NB4 (cell line): Measurements from ENCODE around the gene TOP1.
A peak's percentile ranks its signal among the peaks of the same experiment; 100 is the strongest.

Source experiments
- DNase-seq: peaks from one replicate; pipeline ENCODE4 v3.0.0; 2010; ENCODE audit warnings: low read depth
- H3K4me3 ChIP-seq: one replicate; pipeline ENCODE4 v1.5.1; 2011; ENCODE audit warnings: mild to moderate bottlenecking, low read depth, low read length, moderate library complexity
- CTCF ChIP-seq: IDR thresholded peaks from one replicate; pipeline ENCODE4 v1.5.1; 2012; ENCODE audit warnings: low read depth, low read length
- MAX ChIP-seq: IDR thresholded peaks from 2 replicates; pipeline ENCODE4 v1.6.1; 2011; ENCODE audit warnings: low read depth, low read length
- MYC ChIP-seq: IDR thresholded peaks from 2 replicates; pipeline ENCODE4 v1.6.1; 2011; ENCODE audit warnings: low read depth, low read length
- POLR2A ChIP-seq: IDR thresholded peaks from 2 replicates; pipeline ENCODE4 v1.6.1; 2011; ENCODE audit warnings: mild to moderate bottlenecking; ENCODE audit not compliant: insufficient read length; ENCODE audit errors: extremely low read depth

The TOP1 gene

GRCh38 chr20:40983898-40984297, 44.7 kb upstream of the TOP1 start:
- no peak overlapping the region for H3K4me3 ChIP-seq
- DNase-seq: no peak
- TF ChIP-seq MYC (no peak), MAX (no peak), POLR2A (no peak), CTCF (no peak)

GRCh38 chr20:40984496-40984895, 44.1 kb upstream of the TOP1 start:
- no peak for TF ChIP-seq POLR2A
- no peak for TF ChIP-seq CTCF
- TF ChIP-seq MAX: no peak
- TF ChIP-seq MYC: no peak
- no peak for DNase-seq
- H3K4me3 ChIP-seq: no peak overlapping the region

- no peak for DNase-seq
- H3K4me3 ChIP-seq: no peak overlapping the region
- TF ChIP-seq POLR2A (no peak), CTCF (no peak), MAX (no peak), MYC (no peak)
Measured at GRCh38 chr20:40986774-40987173, 41.8 kb upstream of the TOP1 start.

- no peak overlapping the region for H3K4me3 ChIP-seq
- TF ChIP-seq CTCF (peak; percentile 95), MYC (peak; percentile 24; the same call in 1 of the 2 replicates), MAX (peak; percentile 18; the same call in 1 of the 2 replicates), POLR2A (no peak)
- peak; percentile 89 for DNase-seq
Measured at GRCh38 chr20:40990542-40991120, 38.0 kb upstream of the TOP1 start.

- DNase-seq: peak; percentile 99
- peak; percentile 84 for TF ChIP-seq MYC
- TF ChIP-seq MAX: peak; percentile 78
- TF ChIP-seq CTCF: no peak
- TF ChIP-seq POLR2A: peak; percentile 36
- peak overlapping the region; percentile 26 for H3K4me3 ChIP-seq
Measured at GRCh38 chr20:40991181-40991889, 37.3 kb upstream of the TOP1 start.
